ENCODE measurements around the gene HLA-E.
"Not testable (repeated sequence)": the region's sequence is repeated elsewhere in the genome, so short reads cannot be mapped to it uniquely, and the experiment has no call there.

The HLA-E gene

DNA sequence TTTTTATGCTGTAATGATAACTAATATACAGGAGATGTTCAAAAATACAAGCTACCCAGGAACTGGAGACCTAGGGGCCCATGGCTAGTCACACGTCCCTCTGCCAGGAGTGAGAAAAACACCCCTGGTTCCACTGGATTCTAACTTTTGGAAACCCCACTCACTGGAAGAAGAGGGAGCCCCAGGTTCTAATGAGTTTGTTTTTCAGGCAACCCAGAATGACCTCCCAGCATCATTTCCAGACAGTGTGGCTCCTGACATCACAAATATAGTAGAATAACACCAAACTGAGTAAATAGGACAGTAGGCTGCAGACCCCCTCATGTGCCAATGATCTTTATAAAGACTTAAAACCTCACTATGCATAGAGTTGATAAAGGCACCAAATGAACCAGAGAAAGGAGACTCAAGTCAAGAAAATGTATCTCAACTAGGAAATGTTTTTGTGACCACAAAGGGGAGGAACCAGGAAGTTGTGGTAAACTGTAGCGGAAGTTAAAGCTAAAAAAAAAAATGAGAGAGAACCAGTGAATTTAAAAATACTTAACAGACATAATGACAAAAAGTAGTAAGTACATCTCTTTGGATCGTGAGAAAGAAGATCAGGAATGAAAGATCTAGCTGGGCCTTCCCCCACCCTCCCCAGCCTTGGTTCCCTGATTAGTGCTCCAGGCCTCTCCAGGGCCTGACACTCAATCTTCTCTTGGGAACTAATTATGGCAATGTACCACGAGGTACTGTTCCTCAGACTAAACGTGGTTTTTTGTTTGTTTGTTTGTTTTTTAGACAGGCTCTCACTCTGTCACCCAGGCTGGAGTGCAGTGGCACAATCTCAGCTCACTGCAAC lies 19.8 kb downstream of the HLA-E start:
- no peak for DNase-seq

DNA sequence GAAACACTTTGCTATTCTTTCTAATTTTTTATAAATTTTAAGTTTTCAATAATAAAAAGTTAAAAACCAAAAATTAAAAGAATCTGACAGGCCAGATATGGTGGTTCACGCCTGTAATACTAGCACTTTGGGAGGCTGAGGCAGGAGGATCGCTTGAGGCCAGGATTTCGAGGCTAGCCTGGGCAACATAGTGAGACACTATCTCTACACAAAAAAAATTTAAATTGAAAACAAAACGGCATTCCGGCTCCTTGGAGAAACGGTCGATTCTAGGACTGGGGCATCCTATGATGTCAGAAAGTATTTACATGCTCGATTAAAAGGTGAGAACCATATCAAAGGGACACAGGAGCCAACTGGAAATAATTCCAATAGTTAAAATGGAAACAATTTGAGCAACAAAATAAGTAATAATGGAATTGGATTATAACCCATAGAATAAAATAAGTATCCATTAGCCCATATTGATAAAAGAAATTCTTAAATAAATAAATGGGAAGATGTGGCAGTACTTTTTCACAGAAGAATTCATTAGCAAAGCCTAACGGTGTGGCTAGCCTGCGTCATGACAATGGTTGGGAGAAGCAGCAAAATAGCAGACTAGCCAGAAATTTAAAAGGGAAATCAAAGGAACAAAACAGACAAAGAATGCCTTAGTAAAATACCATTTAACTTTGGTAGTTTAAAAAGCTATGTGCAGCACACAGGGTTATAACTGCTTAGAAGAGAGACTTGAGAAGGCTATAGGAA lies 21.3 kb downstream of the HLA-E start:
- no peak for DNase-seq

GRCh38 chr6:30511169-30511546 lies 21.8 kb downstream of the HLA-E start:
- no peak for DNase-seq

- DNase-seq, result no peak
These were observed 24.1 kb downstream of the HLA-E start for GRCh38 chr6:30513451-30513850.

DNA sequence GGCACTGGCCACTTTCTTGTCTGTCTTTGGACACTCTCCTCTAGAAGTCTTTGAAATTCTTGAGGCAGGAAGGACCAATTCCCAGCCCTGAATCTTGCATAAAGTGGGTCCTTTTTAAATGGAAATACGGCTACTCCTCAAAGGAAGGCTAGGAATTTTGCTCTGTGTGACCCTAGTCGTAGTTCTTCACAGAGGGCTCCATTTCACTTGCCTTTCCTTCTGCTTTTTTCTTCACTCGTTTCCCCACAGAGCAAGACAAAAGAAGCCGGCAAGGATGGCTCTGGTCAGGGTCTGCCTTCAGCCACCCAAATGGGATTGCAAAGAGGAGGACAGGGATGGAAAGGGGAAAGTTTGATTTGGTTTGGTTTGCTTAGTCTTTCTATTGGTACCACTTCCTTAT lies 25.8 kb downstream of the HLA-E start:
- DNase-seq, result no peak

- DNase-seq, result peak; percentile 78
These were observed 26.8 kb downstream of the HLA-E start for GRCh38 chr6:30515944-30516753.

GRCh38 chr6:30516754-30517076 lies 27.4 kb downstream of the HLA-E start:
- DNase-seq, result not testable (repeated sequence)

GRCh38 chr6:30517767-30518504 lies 28.6 kb downstream of the HLA-E start:
- DNase-seq, result not testable (repeated sequence)

DNA sequence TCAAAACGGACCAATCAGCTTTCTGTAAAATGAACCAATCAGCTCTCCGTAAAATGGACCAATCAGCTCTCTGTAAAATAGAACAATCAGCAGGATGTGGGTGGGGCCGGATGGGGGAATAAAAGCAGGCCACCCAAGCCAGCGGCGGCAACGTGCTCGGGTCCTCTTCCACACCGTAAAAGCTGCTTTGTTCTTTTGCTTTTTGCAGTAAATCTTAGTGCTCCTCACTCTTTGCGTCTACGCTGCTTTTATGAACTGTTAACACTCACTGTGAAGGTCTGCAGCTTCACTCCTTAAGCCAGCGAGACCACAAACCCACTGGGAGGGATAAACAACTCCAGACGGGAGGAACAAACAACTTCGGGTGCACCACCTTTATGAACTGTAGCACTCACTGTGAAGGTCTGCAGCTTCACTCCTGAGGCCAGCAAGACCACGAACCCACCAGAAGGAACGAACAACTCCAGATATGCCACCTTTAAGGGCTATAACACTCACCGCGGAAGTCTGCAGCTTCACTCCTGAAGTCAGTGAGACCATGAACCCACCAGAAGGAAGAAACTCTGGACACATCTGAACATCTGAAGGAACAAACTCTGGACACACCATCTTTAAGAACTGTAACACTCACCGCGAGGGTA lies 29.3 kb downstream of the HLA-E start:
- not testable (repeated sequence) for DNase-seq

GRCh38 chr6:30520522-30520921 lies 31.2 kb downstream of the HLA-E start:
- no peak for DNase-seq

- DNase-seq, result not testable (repeated sequence)
These were observed 31.8 kb downstream of the HLA-E start for GRCh38 chr6:30521082-30521481.

GRCh38 chr6:30521952-30522351 lies 32.6 kb downstream of the HLA-E start:
- not testable (repeated sequence) for DNase-seq

GRCh38 chr6:30526444-30526843 lies 37.1 kb downstream of the HLA-E start:
- not testable (repeated sequence) for DNase-seq

DNA sequence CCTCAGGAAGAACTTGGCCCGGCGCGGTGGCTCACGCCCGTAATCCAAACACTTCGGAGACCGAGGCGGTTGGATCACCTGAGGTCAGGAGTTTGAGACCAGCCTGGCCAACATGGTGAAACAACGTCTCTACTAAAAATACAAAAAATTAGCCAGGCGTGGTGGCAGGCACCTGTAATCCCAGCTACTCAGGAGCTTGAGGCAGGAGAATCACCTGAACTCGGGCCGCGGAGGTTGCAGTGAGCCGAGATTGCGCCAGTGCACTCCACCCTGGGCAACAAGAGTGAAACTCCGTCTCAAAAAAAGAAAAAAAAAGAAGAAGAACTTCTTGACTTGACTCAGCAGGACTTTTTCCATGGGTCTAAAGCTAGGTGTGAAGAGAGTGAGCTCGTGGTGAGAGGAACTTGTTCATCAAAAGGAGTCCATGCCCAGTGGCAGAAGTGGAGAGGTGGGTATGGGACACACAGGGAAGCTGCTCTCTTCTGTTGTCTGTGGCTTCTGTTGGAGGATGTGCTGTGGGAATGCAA lies 40.1 kb downstream of the HLA-E start:
- DNase-seq, result not testable (repeated sequence)

DNA sequence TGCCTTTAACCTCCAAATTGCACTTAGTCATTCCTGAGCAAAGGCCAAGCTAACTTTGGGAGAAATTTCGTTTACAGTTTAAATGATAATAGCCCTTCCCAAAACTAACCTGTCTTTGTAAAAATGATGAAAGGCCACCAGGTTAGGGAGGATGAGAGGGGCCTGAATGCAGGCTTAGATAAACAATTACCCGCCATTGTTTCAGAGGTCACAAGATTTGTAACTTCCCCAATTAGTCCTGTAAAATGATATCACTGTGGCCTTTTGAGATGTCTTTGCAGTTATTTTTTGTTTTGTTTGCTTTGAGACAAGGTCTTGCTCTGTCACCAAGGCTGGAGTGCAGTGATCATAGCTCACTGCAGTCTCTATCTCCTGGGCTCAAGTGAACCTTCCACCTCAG lies 40.7 kb downstream of the HLA-E start:
- no peak for DNase-seq

DNA sequence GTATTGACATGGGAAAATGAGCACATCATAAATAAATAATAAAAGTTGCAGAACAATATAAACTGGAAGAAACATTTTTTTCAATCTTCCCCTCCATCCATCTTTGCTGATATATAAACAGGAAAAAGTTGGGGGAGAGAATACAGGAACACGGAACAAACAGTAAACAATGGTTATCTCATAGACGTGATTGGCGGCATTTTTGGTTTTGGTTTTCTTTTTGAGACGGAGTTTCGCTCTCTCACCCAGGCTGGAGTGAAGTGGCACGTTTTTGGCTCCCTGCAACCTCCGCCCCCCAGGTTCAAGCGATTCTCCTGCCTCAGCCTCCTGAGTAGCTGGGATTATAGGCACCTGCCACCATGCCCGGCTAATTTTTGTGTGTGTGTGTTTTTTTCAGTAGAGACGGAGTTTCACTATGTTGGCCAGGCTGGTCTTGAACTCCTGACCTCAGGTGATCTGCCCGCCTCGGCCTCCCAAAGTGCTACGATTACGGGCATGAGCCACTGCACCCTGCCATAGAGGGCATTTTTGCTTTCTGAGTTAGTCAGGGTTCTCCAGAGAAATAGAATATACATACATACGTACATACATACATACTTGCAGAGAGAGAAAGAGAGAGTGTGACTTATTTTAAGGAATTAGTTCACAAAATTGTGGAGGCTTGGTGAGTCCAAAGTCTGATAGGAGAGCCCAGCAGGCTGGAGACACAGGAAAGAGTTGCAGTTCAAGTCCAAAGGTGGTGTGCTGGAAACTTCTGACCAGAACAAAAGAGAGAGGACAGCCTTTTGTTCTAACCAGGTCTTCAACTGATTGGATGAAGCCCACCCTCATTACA lies 44.4 kb downstream of the HLA-E start:
- DNase-seq, result no peak

GRCh38 chr6:30537931-30538330 lies 48.6 kb downstream of the HLA-E start:
- DNase-seq, result no peak

DNA sequence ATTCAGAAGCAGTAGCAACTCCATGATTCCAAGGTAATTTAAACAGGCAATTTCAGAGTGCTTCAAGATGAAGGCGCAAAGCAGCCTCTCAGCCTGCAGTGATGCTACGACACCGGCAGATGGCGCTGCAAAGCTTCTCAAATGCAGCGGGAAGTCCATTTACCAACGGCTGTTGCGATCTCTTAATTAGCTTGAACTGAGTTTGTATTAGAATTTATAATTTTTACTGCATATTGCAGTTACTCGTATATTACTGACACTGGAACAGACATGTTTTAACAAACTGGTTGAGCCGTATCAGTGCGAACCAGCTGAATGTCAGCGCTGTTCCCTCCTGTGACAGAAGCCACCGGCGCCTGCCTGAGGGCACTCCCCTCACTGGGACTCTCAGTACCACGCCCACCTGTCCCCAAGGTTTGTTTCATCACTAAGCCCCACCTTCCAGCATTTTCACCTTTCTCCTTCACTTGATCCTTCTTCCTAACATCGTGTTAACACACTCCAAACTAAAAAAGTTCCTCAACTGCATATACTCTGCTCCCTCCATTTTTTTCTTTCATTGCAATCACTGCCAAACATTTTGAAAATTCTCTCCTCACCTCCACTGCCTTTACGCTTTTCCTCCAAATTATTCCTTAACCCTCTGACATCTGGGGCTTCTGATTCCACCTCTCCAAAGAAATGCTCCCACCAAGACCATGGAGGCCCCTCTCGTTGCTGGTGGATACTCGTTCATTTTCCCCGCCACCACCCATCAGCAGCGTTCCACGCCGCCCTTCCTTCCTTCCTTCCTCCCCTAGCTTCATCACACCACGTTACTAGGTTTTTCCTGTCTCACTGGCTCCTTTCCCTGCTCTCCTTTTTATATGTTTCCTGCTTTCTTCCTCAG lies 52.5 kb downstream of the HLA-E start:
- DNase-seq, result peak; percentile 77

- DNase-seq, result no peak
These were observed 53.1 kb downstream of the HLA-E start for GRCh38 chr6:30542404-30542725.

DNA sequence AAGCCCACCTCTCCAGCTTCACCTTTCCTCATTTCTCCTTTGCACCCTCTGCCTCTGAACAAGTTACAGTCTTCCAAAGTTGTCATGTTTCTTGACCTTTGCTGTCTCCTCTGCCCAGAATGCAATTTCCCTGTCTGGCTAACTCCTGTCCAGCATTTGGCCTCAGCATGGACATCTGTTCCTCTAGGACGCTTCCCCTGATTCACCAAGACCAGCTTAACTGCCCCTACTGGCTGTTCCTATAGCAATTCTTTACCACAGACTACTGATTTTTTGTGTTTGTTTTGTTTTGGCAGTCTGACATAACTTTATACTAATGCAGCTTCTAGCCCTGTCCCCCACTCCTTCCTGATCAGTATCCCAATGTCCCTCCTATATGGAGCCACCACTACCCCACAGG lies 53.6 kb downstream of the HLA-E start:
- DNase-seq, result no peak
